C4-2B (cell line): ENCODE measurements around the gene BAZ1B.
"Not testable (repeated sequence)": the region's sequence is repeated elsewhere in the genome, so short reads cannot be mapped to it uniquely, and the experiment has no call there.

Experiments used
- H3K27ac ChIP-seq: fragments of 450-650 bp; 2 replicates; pipeline ENCODE4 v1.5.1; 2017
- ZFX ChIP-seq: fragments of 450-650 bp; IDR thresholded peaks from 2 replicates; pipeline ENCODE4 v1.6.1; 2017
- TF ChIP-seq, protein P1 (sequence below): fragments of 450-650 bp; conservative IDR thresholded peaks from 2 replicates; pipeline ENCODE4 v1.5.1; 2017; ENCODE audit warnings: mild to moderate bottlenecking

The BAZ1B gene

GRCh38 chr7:73549176-73549575 is 27.1 kb upstream of the BAZ1B start:
- no peak overlapping the region for H3K27ac ChIP-seq
- no peak for TF ChIP-seq ZFX
- TF ChIP-seq, protein P1, sequence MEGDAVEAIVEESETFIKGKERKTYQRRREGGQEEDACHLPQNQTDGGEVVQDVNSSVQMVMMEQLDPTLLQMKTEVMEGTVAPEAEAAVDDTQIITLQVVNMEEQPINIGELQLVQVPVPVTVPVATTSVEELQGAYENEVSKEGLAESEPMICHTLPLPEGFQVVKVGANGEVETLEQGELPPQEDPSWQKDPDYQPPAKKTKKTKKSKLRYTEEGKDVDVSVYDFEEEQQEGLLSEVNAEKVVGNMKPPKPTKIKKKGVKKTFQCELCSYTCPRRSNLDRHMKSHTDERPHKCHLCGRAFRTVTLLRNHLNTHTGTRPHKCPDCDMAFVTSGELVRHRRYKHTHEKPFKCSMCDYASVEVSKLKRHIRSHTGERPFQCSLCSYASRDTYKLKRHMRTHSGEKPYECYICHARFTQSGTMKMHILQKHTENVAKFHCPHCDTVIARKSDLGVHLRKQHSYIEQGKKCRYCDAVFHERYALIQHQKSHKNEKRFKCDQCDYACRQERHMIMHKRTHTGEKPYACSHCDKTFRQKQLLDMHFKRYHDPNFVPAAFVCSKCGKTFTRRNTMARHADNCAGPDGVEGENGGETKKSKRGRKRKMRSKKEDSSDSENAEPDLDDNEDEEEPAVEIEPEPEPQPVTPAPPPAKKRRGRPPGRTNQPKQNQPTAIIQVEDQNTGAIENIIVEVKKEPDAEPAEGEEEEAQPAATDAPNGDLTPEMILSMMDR = no peak

DNA sequence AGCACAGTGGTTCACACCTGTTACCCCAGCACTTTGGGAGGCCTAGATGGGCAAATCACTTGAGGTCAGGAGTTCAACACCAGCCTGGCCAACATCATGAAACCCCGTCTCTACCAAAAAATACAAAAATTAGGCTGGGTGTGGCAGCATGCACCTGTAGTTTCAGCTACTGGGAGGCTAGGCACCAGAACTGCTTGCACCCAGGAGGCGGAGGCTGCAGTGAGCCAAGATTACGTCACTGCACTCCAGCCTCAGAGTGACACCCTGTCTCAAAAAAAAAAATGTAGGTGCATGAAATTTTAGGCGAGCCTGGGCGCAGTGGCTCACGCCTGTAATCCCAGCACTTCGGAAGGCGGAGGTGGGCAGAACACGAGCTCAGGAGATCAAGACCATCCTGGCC is 25.7 kb upstream of the BAZ1B start:
- TF ChIP-seq ZFX = no peak
- TF ChIP-seq, protein P1 = no peak
- no peak overlapping the region for H3K27ac ChIP-seq

DNA sequence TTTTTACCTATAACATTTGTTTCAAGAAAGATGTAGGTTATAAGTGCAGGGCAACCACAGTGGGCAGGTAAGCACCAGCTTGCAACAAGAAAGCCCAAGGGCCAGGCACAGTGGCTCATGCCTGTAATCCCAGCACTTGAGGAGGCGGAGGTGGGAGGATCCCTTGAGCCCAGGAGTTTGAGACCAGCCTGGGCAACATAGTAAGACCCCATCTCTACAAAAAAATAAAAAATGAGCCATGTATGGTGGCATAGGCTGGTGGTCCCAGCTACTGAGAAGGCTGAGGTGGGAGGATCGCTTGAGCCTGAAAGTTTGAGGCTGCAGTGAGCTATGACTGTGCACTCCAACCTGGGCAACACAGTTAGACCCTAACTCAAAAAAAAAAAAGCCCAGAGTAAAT is 22.6 kb upstream of the BAZ1B start:
- TF ChIP-seq ZFX = no peak
- TF ChIP-seq, protein P1 = no peak
- H3K27ac ChIP-seq = no peak overlapping the region

GRCh38 chr7:73541722-73542121 is 19.6 kb upstream of the BAZ1B start:
- no peak overlapping the region for H3K27ac ChIP-seq
- no peak for TF ChIP-seq ZFX
- TF ChIP-seq, protein P1 = no peak

DNA sequence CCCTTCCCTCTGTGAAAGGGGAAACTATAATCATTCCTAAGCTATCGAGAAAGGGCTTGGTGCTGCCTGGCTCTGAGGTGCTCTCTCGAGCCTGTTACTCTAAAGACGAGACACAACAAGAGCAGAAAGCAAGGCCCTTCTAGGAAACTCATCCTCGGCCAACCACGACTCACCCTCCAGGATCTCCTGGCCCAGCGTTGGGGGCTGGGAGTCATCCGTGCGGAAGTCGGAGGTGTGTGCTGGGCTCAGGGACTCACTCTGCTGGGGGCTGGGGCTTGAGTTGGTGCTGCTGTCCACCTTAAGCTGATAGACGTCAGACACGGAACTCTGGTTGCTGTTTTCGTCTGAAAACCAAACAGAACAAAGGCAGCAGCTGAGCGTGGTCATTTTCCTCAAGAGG is 17.6 kb upstream of the BAZ1B start:
- TF ChIP-seq, protein P1 = no peak
- no peak for TF ChIP-seq ZFX
- H3K27ac ChIP-seq = no peak overlapping the region

DNA sequence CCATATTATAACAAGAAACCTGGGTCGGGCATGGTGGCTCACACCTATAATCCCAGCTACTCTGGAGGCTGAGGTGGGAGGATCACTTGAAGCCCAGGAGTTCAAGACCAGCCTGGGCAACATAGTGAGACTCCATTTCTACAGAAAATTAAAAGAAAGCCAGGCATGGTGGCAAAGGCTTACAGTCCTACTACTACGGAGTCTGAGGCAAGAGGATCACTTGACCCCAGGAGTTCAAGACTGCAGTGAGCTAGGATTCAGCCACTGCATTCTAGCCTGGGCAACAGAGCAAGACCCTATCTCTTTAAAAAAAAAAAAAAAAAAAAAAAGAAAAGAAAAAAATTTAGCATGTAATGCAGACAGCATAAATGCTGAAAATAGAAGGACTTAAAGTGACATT is 16.4 kb upstream of the BAZ1B start:
- H3K27ac ChIP-seq = not testable (repeated sequence)

GRCh38 chr7:73537051-73537450 is 15.0 kb upstream of the BAZ1B start:
- no peak for TF ChIP-seq ZFX
- TF ChIP-seq, protein P1 = no peak
- no peak overlapping the region for H3K27ac ChIP-seq

- TF ChIP-seq, protein P1 = no peak
- TF ChIP-seq ZFX = no peak
- no peak overlapping the region for H3K27ac ChIP-seq
Observed at GRCh38 chr7:73536479-73536878, 14.4 kb upstream of the BAZ1B start.

GRCh38 chr7:73535918-73536317 is 13.8 kb upstream of the BAZ1B start:
- H3K27ac ChIP-seq = not testable (repeated sequence)
